SK-N-SH (cell line): ENCODE data around the gene TRUB2. TPM values are rescaled to one million over a fixed set of nuclear protein-coding genes. Genes with fewer than 3 reads are reported as not detected.

Experiments
- CTCF ChIA-PET: fragments of 300-600, 350-600 bp; formaldehyde crosslinking; extraction: SDS; loops from one replicate; lab custom pipeline; 2021; lab: Yijun Ruan, JAX
- POLR2A ChIA-PET: fragments of 350-600 bp; sonication (Branson Sonifier 250); formaldehyde crosslinking; extraction: SDS; loops from one replicate; lab custom pipeline; 2020; ENCODE audit warnings: antibody characterized with exemption, inconsistent platforms; lab: Yijun Ruan, JAX
- DNase-seq: peaks from one replicate; pipeline ENCODE4 v3.0.0; 2012
- H2AFZ ChIP-seq: fragments of 200-600 bp; sonication (generic); 2 replicates; pipeline ENCODE4 v1.8.1; 2016; ENCODE audit warnings: antibody characterized with exemption, mild to moderate bottlenecking, low read depth
- H3F3A ChIP-seq: fragments of 200-600 bp; sonication (generic); replicated peaks from 2 replicates; pipeline ENCODE3; 2016; ENCODE audit warnings: antibody characterized with exemption, mild to moderate bottlenecking; ENCODE audit not compliant: insufficient read depth
- H3K27ac ChIP-seq, 2 experiments: fragments of 200-500 bp in 1 of 2; fragments of 200-600 bp in 1 of 2; sonication (Bioruptor generic) in 1 of 2; sonication (generic), shearing (Covaris generic) in 1 of 2; 2 replicates each; pipeline versions ENCODE4 v1.5.1 to v1.6.1; 2014 to 2016; ENCODE audit warnings: low read depth in 2 of 2, inconsistent platforms in 1 of 2, low read length in 1 of 2, mild to moderate bottlenecking in 1 of 2, mixed read lengths in 1 of 2
- H3K27me3 ChIP-seq: fragments of 200-600 bp; sonication (generic), shearing (Covaris generic); 2 replicates; pipeline ENCODE4 v1.6.1; 2016; ENCODE audit warnings: mixed run types; ENCODE audit not compliant: insufficient read depth
- H3K36me3 ChIP-seq, 2 experiments: fragments of 200-500 bp in 1 of 2; fragments of 200-600 bp in 1 of 2; sonication (Bioruptor generic) in 1 of 2; sonication (generic) in 1 of 2; replicated peaks in 1 of 2; 2 replicates each; pipeline versions ENCODE3 to v1.5.1; 2014 to 2016; ENCODE audit warnings: low read length in 1 of 2, mild to moderate bottlenecking in 1 of 2; ENCODE audit not compliant: insufficient read depth in 2 of 2, control insufficient read depth in 1 of 2
- H3K4me1 ChIP-seq, 2 experiments: fragments of 200-500 bp in 1 of 2; fragments of 200-600 bp in 1 of 2; sonication (Bioruptor generic) in 1 of 2; sonication (generic), shearing (Covaris generic) in 1 of 2; 2 replicates each; pipeline versions ENCODE4 v1.5.1 to v1.6.1; 2014 to 2016; ENCODE audit warnings: low read depth in 1 of 2, low read length in 1 of 2, mixed run types in 1 of 2; ENCODE audit not compliant: insufficient read depth in 2 of 2, control insufficient read depth in 1 of 2
- H3K4me2 ChIP-seq: fragments of 200-600 bp; sonication (generic), shearing (Covaris generic); 2 replicates; pipeline ENCODE4 v1.6.1; 2017; ENCODE audit warnings: mixed run types
- H3K4me3 ChIP-seq, 2 experiments: fragments of 200-500 bp in 1 of 2; fragments of 200-600 bp in 1 of 2; sonication (Bioruptor generic) in 1 of 2; sonication (generic), shearing (Covaris generic) in 1 of 2; 2 replicates each; pipeline versions ENCODE4 v1.5.1 to v1.8.1; 2014 to 2016; ENCODE audit warnings: low read depth in 2 of 2, inconsistent platforms in 1 of 2, low read length in 1 of 2, mild to moderate bottlenecking in 1 of 2, mixed read lengths in 1 of 2, moderate library complexity in 1 of 2
- H3K79me2 ChIP-seq: fragments of 200-600 bp; sonication (generic); 2 replicates; pipeline ENCODE4 v1.8.1; 2017; ENCODE audit warnings: mild to moderate bottlenecking; ENCODE audit not compliant: insufficient read depth
- H3K9ac ChIP-seq: fragments of 200-600 bp; sonication (generic); 2 replicates; pipeline ENCODE4 v1.6.1; 2017; ENCODE audit warnings: mixed run types
- H3K9me2 ChIP-seq: fragments of 200-600 bp; sonication (generic); 2 replicates; pipeline ENCODE4 v1.6.1; 2017; ENCODE audit warnings: mixed run types
- H3K9me3 ChIP-seq: fragments of 200-600 bp; sonication (generic); 2 replicates; pipeline ENCODE4 v1.6.1; 2017; ENCODE audit warnings: mixed run types, mild to moderate bottlenecking, moderate library complexity
- H4K20me1 ChIP-seq: fragments of 200-600 bp; sonication (generic); 2 replicates; pipeline ENCODE4 v1.6.1; 2017; ENCODE audit warnings: mild to moderate bottlenecking, mixed run types; ENCODE audit not compliant: insufficient read depth
- ELF1 ChIP-seq: IDR thresholded peaks from 2 replicates; pipeline ENCODE4 v1.4.0; 2012
- FOSL2 ChIP-seq: IDR thresholded peaks from 2 replicates; pipeline ENCODE4 v1.4.0; 2012; ENCODE audit warnings: low read depth, mild to moderate bottlenecking, moderate library complexity, borderline replicate concordance
- MAX ChIP-seq: IDR thresholded peaks from 2 replicates; pipeline ENCODE4 v1.4.0; 2012; ENCODE audit warnings: low read depth
- MEF2A ChIP-seq: IDR thresholded peaks from 2 replicates; pipeline ENCODE4 v1.4.0; 2012; ENCODE audit warnings: low read depth, borderline replicate concordance
- POLR2AphosphoS5 ChIP-seq: IDR thresholded peaks from 2 replicates; pipeline ENCODE4 v1.6.1; 2012; ENCODE audit warnings: low read depth, low read length
- RXRA ChIP-seq: IDR thresholded peaks from 2 replicates; pipeline ENCODE4 v1.4.0; 2012; ENCODE audit warnings: low read depth, mild to moderate bottlenecking, borderline replicate concordance
- SMC3 ChIP-seq: IDR thresholded peaks from 2 replicates; pipeline ENCODE4 v1.6.1; 2012; ENCODE audit warnings: low read depth, low read length, improper control_type of control experiment
- USF1 ChIP-seq: IDR thresholded peaks from 2 replicates; pipeline ENCODE4 v1.4.0; 2012; ENCODE audit warnings: low read depth, borderline replicate concordance
- YY1 ChIP-seq: IDR thresholded peaks from 2 replicates; pipeline ENCODE4 v1.4.0; 2012; ENCODE audit warnings: low read depth, mild to moderate bottlenecking
- WGBS: methylation state at CpG from one replicate; pipeline ENCODE4 v1.1.6; 2017; ENCODE audit warnings: low lambda C conversion rate; 5-methylcytosine and 5-hydroxymethylcytosine counted together
- polyA plus RNA-seq, 3 experiments: library from polyadenylated mRNA; depleted of rRNA; stranded (reverse); fragments of >200 nt; gene quantifications; 2 replicates each; pipeline ENCODE4 v1.2.3, GENCODE V29; 2012
- TF ChIP-seq, protein P1 (sequence below): IDR thresholded peaks from 2 replicates; pipeline ENCODE4; 2012

TRUB2 gene
- polyA plus RNA-seq, 1 of the 3 experiments (the other 2 are of a cell fraction): 18.8 TPM

DNA sequence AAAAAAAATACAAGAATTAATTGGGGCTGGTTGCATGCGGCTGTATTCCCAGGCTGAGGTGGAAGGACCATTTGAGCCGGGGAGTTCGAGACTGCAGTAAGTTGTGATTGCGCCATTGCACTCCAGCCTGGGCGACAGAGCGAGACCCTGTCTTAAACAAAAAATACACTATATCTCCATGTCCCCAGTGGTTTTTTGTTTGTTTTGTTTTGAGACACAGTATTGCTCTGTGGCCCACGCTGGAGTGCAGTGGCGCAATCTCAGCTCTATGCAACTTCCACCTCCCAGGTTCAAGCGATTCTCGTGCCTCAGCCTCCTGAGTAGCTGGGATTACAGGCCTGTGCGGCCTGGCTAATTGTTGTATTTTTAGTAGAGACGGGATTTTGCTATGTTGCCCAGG lies 1.5 kb upstream of the TRUB2 start:
- Histone ChIP-seq H3K79me2 (peaks cover 54% of the 10 kb centered on the region), H3K4me3 (peak overlapping the region; percentile 75 to 96), H3K9me3 (no peaks in the 10 kb centered on the region), H3K27ac (peak overlapping the region in 1 of 2 experiments; percentile 87; a peak in 1 of 4 replicates), H3K27me3 (no peaks in the 10 kb centered on the region), H2AFZ (no peak overlapping the region), H3K36me3 (peaks cover 17 to 20% of the 10 kb centered on the region in 2 experiments), H3F3A (no peaks in the 10 kb centered on the region), H4K20me1 (0 out of 2 replicates have a peak, but pooled peaks cover 4% of the 10 kb centered on the region), H3K4me2 (peak overlapping the region; percentile 99), H3K9me2 (no peaks in the 10 kb centered on the region), H3K4me1 (peaks cover 11% of the 10 kb centered on the region in 2 experiments; a peak in 3 of 4 replicates), H3K9ac (peak overlapping the region; percentile 75)
- TF ChIP-seq USF1 (no peak), SMC3 (no peak), RXRA (no peak), YY1 (no peak), MEF2A (no peak)
- DNase-seq: no peak
- ChIA-PET POLR2A (no interaction called here), CTCF (interaction anchor here (1.5 kb wide), 1 partner anchor 18 kb away, joined by 5 read pairs; no protein-coding TSS in a partner anchor)
- WGBS: 89% methylated on average over 12 of the region's 12 CpGs

DNA sequence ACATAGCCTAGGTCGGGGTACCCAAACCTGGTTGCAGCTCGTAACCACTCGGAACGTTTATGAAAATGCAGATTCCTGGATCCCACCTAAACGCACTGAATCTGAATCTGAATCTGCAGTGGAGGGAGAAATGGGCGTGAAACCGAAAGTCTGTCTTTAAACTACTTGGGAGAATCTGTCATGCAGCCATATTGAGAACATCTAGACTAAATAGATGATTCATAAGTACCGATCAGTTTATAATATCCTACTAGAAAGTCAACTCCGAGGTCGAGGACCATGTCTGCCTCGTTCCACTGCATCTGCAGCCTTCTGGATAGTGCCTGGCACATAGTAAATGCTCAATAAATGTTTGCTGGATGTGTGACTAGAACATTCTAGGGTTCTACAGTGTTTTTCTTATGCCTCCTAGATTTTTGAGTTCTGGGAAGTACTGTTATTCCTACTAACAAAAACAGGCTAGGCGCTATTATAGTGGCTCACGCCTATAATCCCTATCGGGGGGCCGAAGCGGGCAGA lies 1.0 kb upstream of the TRUB2 start:
- peak overlapping the region; percentile 99 for H3K4me2 ChIP-seq
- peaks cover 16 to 24% of the 10 kb centered on the region in 2 experiments for H3K36me3 ChIP-seq
- no peaks in the 10 kb centered on the region for H3K9me3 ChIP-seq
- no peaks in the 10 kb centered on the region for H3K9me2 ChIP-seq
- peaks cover 54% of the 10 kb centered on the region for H3K79me2 ChIP-seq
- peak overlapping the region; percentile 78 for H2AFZ ChIP-seq
- H3K4me1 ChIP-seq: peaks cover 11% of the 10 kb centered on the region in 2 experiments; a peak in 3 of 4 replicates
- no peak for DNase-seq
- H3K4me3 ChIP-seq: peak overlapping the region; percentile 75 to 96
- peak overlapping the region; percentile 87 to 95 for H3K27ac ChIP-seq
- 12% methylated on average over 16 of the region's 16 CpGs for WGBS
- peak overlapping the region; percentile 75 for H3K9ac ChIP-seq
- ChIA-PET CTCF (interaction anchor here (1.5 kb wide), 1 partner anchor 18 kb away, joined by 5 read pairs; no protein-coding TSS in a partner anchor), POLR2A (no interaction called here)
- no peaks in the 10 kb centered on the region for H3F3A ChIP-seq
- H4K20me1 ChIP-seq: 0 out of 2 replicates have a peak, but pooled peaks cover 4% of the 10 kb centered on the region
- no peaks in the 10 kb centered on the region for H3K27me3 ChIP-seq
- TF ChIP-seq ELF1 (no peak), POLR2AphosphoS5 (no peak), MAX (no peak), FOSL2 (no peak), SMC3 (no peak)
- TF ChIP-seq, protein P1, sequence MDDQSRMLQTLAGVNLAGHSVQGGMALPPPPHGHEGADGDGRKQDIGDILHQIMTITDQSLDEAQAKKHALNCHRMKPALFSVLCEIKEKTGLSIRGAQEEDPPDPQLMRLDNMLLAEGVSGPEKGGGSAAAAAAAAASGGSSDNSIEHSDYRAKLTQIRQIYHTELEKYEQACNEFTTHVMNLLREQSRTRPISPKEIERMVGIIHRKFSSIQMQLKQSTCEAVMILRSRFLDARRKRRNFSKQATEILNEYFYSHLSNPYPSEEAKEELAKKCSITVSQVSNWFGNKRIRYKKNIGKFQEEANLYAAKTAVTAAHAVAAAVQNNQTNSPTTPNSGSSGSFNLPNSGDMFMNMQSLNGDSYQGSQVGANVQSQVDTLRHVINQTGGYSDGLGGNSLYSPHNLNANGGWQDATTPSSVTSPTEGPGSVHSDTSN: no peak
